Peyer's patch (tissue), 4 donors: ENCODE results near the gene NUMA1.

Experiments
- POLR2A ChIP-seq, 2 donors: fragments of 450-650 bp; IDR thresholded peaks; one replicate each; pipeline ENCODE4 v1.5.1; 2017; ENCODE audit warnings: antibody characterized with exemption in 2 of 2, mild to moderate bottlenecking in 2 of 2, moderate library complexity in 2 of 2
- TF ChIP-seq, protein P1 (sequence below), 6 experiments: fragments of 450-650 bp in 4 of 6; fragments of 200-600 bp in 2 of 6; sonication (generic) in 1 of 6; IDR thresholded peaks; one replicate each; pipeline ENCODE4 v1.5.1; 2017 to 2019; ENCODE audit warnings: antibody characterized with exemption in 6 of 6, mild to moderate bottlenecking in 3 of 6, moderate library complexity in 1 of 6

DNA sequence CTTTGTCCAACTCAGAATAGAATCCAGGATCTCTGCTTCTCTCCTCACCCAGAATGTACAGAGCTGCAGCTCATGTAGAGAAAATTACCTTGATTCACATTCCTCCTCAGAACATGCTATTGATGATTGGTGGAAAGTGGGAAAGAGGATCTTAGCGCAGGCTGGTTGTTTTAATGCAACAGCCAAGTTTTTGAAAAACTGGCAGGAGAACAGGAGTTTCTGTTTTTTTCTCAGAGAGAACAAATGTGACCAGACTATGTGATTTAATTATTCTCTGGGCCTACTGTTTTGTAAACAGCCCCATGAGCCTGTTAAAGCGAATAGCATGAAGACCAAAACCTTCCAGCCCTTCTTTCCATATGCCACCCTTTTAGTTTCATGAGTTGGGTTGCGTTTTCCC is 100.7 kb downstream of the NUMA1 start:
- TF ChIP-seq, protein P1, sequence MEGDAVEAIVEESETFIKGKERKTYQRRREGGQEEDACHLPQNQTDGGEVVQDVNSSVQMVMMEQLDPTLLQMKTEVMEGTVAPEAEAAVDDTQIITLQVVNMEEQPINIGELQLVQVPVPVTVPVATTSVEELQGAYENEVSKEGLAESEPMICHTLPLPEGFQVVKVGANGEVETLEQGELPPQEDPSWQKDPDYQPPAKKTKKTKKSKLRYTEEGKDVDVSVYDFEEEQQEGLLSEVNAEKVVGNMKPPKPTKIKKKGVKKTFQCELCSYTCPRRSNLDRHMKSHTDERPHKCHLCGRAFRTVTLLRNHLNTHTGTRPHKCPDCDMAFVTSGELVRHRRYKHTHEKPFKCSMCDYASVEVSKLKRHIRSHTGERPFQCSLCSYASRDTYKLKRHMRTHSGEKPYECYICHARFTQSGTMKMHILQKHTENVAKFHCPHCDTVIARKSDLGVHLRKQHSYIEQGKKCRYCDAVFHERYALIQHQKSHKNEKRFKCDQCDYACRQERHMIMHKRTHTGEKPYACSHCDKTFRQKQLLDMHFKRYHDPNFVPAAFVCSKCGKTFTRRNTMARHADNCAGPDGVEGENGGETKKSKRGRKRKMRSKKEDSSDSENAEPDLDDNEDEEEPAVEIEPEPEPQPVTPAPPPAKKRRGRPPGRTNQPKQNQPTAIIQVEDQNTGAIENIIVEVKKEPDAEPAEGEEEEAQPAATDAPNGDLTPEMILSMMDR (IDR thresholded peaks at IDR 0.05) = no peak
- TF ChIP-seq POLR2A (IDR thresholded peaks at IDR 0.05) = no peak
